Activated T-helper 1 cell treated with anti-CD3 and anti-CD28 coated beads, Interleukin-12 subunit alpha, Interleukin-12 subunit beta, Interleukin-2, Interleukin-4 antibody, amounts not matched to agents 30 ng/mL and 10 ng/mL and 1 ng/mL, durations not matched to agents 14 hours and 24 hours and 36 hours (primary cell): ENCODE data around the gene EFHC2. TPM values are rescaled to one million over a fixed set of nuclear protein-coding genes. Genes with fewer than 3 reads are reported as not detected.

Experiments
- DNase-seq: peaks from one replicate; pipeline ENCODE4 v3.0.0; 2021; ENCODE audit warnings: low spot score
- H3K27ac Mint-ChIP-seq: one replicate; pipeline ENCODE4 v1.8.0; 2021; ENCODE audit warnings: mild to moderate bottlenecking, mixed read lengths
- H3K27me3 Mint-ChIP-seq: one replicate; pipeline ENCODE4 v1.8.0; 2022; ENCODE audit warnings: mild to moderate bottlenecking, moderate library complexity, mixed read lengths; ENCODE audit not compliant: insufficient read depth
- H3K36me3 Mint-ChIP-seq: one replicate; pipeline ENCODE4 v1.8.0; 2021; ENCODE audit warnings: low read depth, mixed read lengths
- H3K4me1 Mint-ChIP-seq: one replicate; pipeline ENCODE4 v1.8.0; 2021; ENCODE audit warnings: low read depth, mixed read lengths
- H3K4me3 Mint-ChIP-seq: one replicate; pipeline ENCODE4 v1.8.0; 2021; ENCODE audit warnings: mild to moderate bottlenecking, moderate library complexity, mixed read lengths
- H3K9me3 Mint-ChIP-seq: one replicate; pipeline ENCODE4 v1.8.0; 2021; ENCODE audit warnings: mixed read lengths
- intact Hi-C: fragments of 100-400 bp; cut with micrococcal nuclease; formaldehyde crosslinking; loops from one replicate; pipeline ENCODE4 v1.15.1; 2024
- total RNA-seq: library from RNA; stranded (reverse); gene quantifications from 2 replicates; pipeline ENCODE4 v1.2.3, GENCODE V29; 2022

The EFHC2 gene, protein sequence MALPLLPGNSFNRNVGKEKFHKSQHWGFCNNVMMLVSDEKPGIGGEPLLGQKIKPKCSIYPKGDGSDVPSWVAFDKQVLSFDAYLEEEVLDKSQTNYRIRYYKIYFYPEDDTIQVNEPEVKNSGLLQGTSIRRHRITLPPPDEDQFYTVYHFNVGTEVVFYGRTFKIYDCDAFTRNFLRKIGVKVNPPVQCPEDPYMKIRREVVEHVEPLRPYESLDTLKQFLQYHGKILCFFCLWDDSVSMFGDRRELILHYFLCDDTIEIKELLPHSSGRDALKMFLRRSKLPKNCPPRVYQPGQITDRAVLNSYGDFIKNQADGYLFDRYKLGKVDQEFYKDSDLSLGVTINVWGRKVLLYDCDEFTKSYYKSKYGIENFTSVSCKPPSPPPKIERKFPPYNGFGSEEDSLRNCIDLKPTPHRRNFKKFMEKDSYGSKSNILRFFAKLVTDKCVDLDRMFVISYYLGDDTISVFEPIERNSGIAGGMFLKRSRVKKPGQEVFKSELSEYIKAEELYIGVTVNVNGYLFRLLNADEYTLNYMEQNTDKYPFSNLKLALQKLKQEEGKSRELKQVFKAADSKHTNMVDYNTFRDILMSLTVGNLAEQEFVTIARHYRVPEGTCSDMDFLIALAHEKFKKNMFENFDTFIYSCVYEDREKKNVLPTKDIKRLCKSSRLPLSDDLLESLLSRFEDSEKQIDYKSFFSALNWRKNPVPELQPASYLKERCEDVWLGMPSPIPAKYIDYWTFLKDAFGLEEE
- total RNA-seq: not detected in 2 replicates

GRCh38 chrX:44343412-44344141, at the start of gene EFHC2:
Gene EFHC2, minus strand, starts transcription at chrX:44343672. Its CDS starts 84 bp downstream, at chrX:44343588.
- Mint-ChIP-seq H3K4me3 (peak within 1 kb of the TSS; percentile 83), H3K9me3 (no peaks in the 10 kb centered on the region), H3K36me3 (no peaks in the 10 kb centered on the region), H3K27me3 (no peaks in the 10 kb centered on the region), H3K4me1 (peaks cover 19% of the 10 kb centered on the region), H3K27ac (peak within 1 kb of the TSS; percentile 83)
- intact Hi-C loops: loop anchor here (5.0 to 10.0 kb wide), 2 partner anchors 101 to 201 kb away; partner anchors contain the start of gene FUNDC1
- DNase-seq: peak; percentile 17

GRCh38 chrX:44392767-44393166, 49.3 kb upstream of the EFHC2 start:
- no peak overlapping the region for H3K4me3 Mint-ChIP-seq
- no peaks in the 10 kb centered on the region for H3K27me3 Mint-ChIP-seq
- intact Hi-C loops: no loop called here
- no peaks in the 10 kb centered on the region for H3K36me3 Mint-ChIP-seq
- no peaks in the 10 kb centered on the region for H3K4me1 Mint-ChIP-seq
- H3K9me3 Mint-ChIP-seq: peaks cover 4% of the 10 kb centered on the region
- DNase-seq: no peak
- H3K27ac Mint-ChIP-seq: no peak overlapping the region

GRCh38 chrX:44384688-44385338, 41.3 kb upstream of the EFHC2 start:
- Mint-ChIP-seq H3K4me3 (no peak overlapping the region), H3K36me3 (no peaks in the 10 kb centered on the region), H3K4me1 (no peaks in the 10 kb centered on the region), H3K27me3 (no peaks in the 10 kb centered on the region), H3K27ac (no peak overlapping the region), H3K9me3 (no peaks in the 10 kb centered on the region)
- DNase-seq: no peak
- intact Hi-C loops: no loop called here

DNA sequence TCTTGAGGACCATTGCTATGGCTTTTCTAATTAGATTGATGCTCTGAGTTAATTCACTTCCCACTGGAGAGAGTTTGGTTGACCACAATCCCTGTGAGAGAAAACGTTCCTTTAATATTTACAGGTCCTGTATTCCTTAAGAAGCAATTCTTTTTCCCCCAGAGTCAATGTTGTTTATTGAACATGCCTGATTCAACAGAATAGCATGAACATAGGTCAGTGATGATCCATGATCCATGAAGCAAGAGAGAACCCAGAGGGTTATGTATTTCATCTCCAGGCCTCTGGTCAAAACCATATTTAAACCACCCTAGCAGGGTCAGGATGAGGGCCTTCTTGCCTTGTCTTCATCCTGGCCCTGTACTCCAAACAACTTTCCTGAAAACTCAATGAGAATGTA, 39.4 kb upstream of the EFHC2 start:
- H3K4me1 Mint-ChIP-seq: no peaks in the 10 kb centered on the region
- no peak overlapping the region for H3K4me3 Mint-ChIP-seq
- H3K9me3 Mint-ChIP-seq: no peaks in the 10 kb centered on the region
- intact Hi-C loops: no loop called here
- no peaks in the 10 kb centered on the region for H3K36me3 Mint-ChIP-seq
- H3K27ac Mint-ChIP-seq: no peak overlapping the region
- no peaks in the 10 kb centered on the region for H3K27me3 Mint-ChIP-seq
- DNase-seq: no peak

DNA sequence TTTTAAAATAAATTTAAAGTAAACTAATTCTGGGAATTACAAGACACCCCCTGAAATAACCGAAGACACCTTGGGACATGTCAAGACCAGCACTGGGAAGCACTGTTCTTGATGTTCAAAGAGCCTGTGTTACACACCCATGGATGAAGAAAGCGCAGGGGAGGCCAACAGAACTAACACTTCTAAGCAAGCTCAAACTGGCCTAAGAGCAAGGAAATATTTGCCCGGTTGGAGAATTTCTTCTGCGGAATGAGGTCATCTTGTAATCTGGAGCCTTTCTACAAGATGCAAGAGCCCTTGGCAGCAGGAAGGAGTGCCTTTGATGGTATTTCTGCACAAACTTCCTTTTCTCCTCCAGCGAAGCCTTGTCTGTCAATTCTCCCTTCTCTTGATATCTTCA, 9.3 kb upstream of the EFHC2 start:
- no peak for DNase-seq
- intact Hi-C loops: no loop called here
- H3K27me3 Mint-ChIP-seq: no peaks in the 10 kb centered on the region
- no peaks in the 10 kb centered on the region for H3K9me3 Mint-ChIP-seq
- H3K4me1 Mint-ChIP-seq: no peaks in the 10 kb centered on the region
- no peak overlapping the region for H3K27ac Mint-ChIP-seq
- no peaks in the 10 kb centered on the region for H3K36me3 Mint-ChIP-seq
- H3K4me3 Mint-ChIP-seq: no peak overlapping the region

- H3K9me3 Mint-ChIP-seq: no peaks in the 10 kb centered on the region
- intact Hi-C loops: loop anchor here (10.0 kb wide), 1 partner anchor 195 kb away; the partner anchor contains the start of gene FUNDC1
- H3K27me3 Mint-ChIP-seq: no peaks in the 10 kb centered on the region
- H3K36me3 Mint-ChIP-seq: no peaks in the 10 kb centered on the region
- no peak for DNase-seq
- H3K27ac Mint-ChIP-seq: no peak overlapping the region
- no peak overlapping the region for H3K4me3 Mint-ChIP-seq
- peaks cover 5% of the 10 kb centered on the region for H3K4me1 Mint-ChIP-seq
These were observed 6.1 kb upstream of the EFHC2 start for GRCh38 chrX:44349561-44349960.

DNA sequence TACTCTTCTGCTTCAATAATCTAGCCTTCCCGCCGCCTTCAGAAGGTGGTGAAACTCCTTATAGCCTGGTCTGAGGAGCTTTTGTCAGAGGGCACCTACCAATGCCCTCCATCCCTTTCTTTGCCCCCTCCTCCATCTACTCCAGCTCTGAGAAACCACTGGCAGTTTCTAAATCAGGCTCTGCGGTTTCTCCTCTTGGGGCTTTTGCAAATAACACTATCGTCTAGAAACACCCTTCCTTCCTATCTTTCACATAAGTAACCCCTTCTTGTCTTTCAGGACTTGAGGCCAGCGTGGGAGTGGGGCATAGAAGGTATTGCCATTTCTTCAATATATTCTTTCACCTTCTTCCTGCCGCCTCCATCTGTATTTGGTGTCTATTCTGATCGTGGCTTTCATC, 1.2 kb upstream of the EFHC2 start:
- Mint-ChIP-seq H3K4me1 (peaks cover 19% of the 10 kb centered on the region), H3K36me3 (no peaks in the 10 kb centered on the region), H3K27ac (peak overlapping the region; percentile 83), H3K4me3 (peak overlapping the region; percentile 83), H3K9me3 (no peaks in the 10 kb centered on the region), H3K27me3 (no peaks in the 10 kb centered on the region)
- intact Hi-C loops: loop anchor here (5.0 to 10.0 kb wide), 2 partner anchors 102 to 200 kb away; partner anchors contain the start of gene FUNDC1
- DNase-seq: peak; percentile 5

DNA sequence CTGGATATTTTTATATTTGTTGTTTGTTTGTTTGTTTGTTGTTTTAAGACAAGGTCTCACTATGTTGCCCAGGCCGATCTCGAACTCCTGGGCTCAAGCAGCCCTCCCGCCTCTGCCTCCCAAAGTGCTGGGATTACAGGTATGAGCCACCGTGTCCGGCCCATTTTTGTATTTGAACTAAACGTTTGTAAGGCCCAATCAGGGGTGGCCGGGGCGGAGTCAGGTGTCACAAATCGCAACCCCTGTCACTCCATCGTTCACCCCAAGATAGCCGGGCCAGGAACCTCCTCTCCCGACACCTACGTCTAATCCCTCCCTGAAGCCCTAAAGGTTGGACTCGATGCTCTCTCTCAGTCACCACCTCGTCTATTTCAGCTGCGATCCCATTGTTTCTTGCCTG, 722 bp upstream of the EFHC2 start:
- peak overlapping the region; percentile 83 for H3K4me3 Mint-ChIP-seq
- H3K27me3 Mint-ChIP-seq: no peaks in the 10 kb centered on the region
- H3K36me3 Mint-ChIP-seq: no peaks in the 10 kb centered on the region
- no peaks in the 10 kb centered on the region for H3K9me3 Mint-ChIP-seq
- intact Hi-C loops: loop anchor here (5.0 to 10.0 kb wide), 2 partner anchors 102 to 201 kb away; partner anchors contain the start of gene FUNDC1
- H3K27ac Mint-ChIP-seq: peak overlapping the region; percentile 83
- DNase-seq: peak; percentile 33
- H3K4me1 Mint-ChIP-seq: peaks cover 19% of the 10 kb centered on the region

DNA sequence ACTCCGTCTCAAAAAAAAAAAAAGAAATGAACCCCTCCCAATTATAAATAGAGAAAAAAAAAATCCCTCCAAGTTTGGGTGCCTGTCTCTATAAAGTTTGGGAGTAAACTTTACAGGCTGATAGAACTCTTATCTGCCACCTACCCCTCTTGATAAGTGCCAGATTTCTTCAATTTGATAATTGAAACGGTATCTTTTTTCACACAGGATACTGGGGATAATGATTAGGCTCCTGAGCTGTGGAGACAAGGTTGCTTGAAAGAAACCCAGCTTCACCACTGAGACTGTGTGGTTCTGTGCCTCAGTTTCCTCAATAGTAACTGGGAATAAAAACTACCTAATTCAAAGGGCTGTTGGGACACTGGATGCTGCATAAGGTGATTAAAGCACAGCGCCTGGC, 606 bp downstream of the EFHC2 start:
- no peak for DNase-seq
- H3K9me3 Mint-ChIP-seq: no peaks in the 10 kb centered on the region
- H3K36me3 Mint-ChIP-seq: no peaks in the 10 kb centered on the region
- peak overlapping the region; percentile 26 for H3K4me3 Mint-ChIP-seq
- peaks cover 19% of the 10 kb centered on the region for H3K4me1 Mint-ChIP-seq
- intact Hi-C loops: loop anchor here (5.0 to 10.0 kb wide), 2 partner anchors 101 to 202 kb away; partner anchors contain the start of gene FUNDC1
- no peak overlapping the region for H3K27ac Mint-ChIP-seq
- no peaks in the 10 kb centered on the region for H3K27me3 Mint-ChIP-seq

GRCh38 chrX:44338361-44338760, 5.1 kb downstream of the EFHC2 start:
- Mint-ChIP-seq H3K9me3 (no peaks in the 10 kb centered on the region), H3K4me3 (no peak overlapping the region), H3K27ac (no peak overlapping the region), H3K4me1 (peaks cover 2% of the 10 kb centered on the region), H3K27me3 (no peaks in the 10 kb centered on the region), H3K36me3 (no peaks in the 10 kb centered on the region)
- no peak for DNase-seq
- intact Hi-C loops: no loop called here

DNA sequence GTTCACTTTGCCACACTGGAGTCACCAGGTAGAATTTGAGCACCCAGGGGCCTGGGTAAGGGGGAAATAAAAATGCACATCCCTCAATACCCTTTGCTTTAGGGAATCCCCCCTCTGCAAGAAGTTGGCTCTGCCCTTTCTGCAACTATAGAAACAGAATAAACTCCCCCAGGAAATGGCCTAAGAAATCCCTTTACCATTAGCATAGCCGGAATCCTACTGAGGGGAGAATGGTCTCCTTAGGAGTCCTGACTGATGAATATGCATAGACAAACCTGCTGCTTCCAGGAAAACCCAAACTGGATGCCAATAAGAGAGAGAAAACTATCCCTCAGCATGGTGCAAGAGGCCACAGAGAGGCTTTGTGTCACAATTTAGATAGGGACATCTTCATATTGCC, 11.0 kb downstream of the EFHC2 start:
- intact Hi-C loops: no loop called here
- H3K27ac Mint-ChIP-seq: no peak overlapping the region

GRCh38 chrX:44330227-44330626, 13.2 kb downstream of the EFHC2 start:
- peaks cover 11% of the 10 kb centered on the region for H3K4me1 Mint-ChIP-seq
- DNase-seq: no peak
- no peak overlapping the region for H3K4me3 Mint-ChIP-seq
- intact Hi-C loops: no loop called here
- H3K36me3 Mint-ChIP-seq: no peaks in the 10 kb centered on the region
- no peaks in the 10 kb centered on the region for H3K9me3 Mint-ChIP-seq
- H3K27ac Mint-ChIP-seq: no peak overlapping the region
- H3K27me3 Mint-ChIP-seq: no peaks in the 10 kb centered on the region

More for the DNA sequence above, 11.0 kb downstream of the EFHC2 start:
- no peaks in the 10 kb centered on the region for H3K36me3 Mint-ChIP-seq
- H3K4me1 Mint-ChIP-seq: peaks cover 11% of the 10 kb centered on the region
- no peak overlapping the region for H3K4me3 Mint-ChIP-seq
- DNase-seq: no peak
- no peaks in the 10 kb centered on the region for H3K9me3 Mint-ChIP-seq
- H3K27me3 Mint-ChIP-seq: no peaks in the 10 kb centered on the region
